K562 (cell line): ENCODE results near the gene LCLAT1. TPM values are rescaled to one million over a fixed set of nuclear protein-coding genes. Genes with fewer than 3 reads are reported as not detected.

Experiments
- ATAC-seq: fragments of 200-7000 bp; cut with Tn5 transposase; 3 replicates; pipeline ENCODE4 v1.9.1; 2020; ENCODE audit warnings: moderate library complexity
- BruUV-seq: library from RNA; stranded (reverse); fragments of 400-500 nt; replicated peaks from 2 replicates; lab custom pipeline; 2021; lab: Mats Ljungman, UMichigan
- CTCF ChIA-PET: fragments of 300-600 bp; formaldehyde crosslinking; extraction: SDS; loops from one replicate; lab custom pipeline; 2021; ENCODE audit warnings: low intra/inter-chr PET ratio; lab: Yijun Ruan, JAX
- POLR2A ChIA-PET: fragments of 300-600, 350-650 bp; sonication (Branson Sonifier 250); formaldehyde crosslinking; extraction: SDS; loops from one replicate; lab custom pipeline; 2021; ENCODE audit warnings: antibody characterized with exemption, inconsistent platforms; lab: Yijun Ruan, JAX
- DNase-seq, 4 experiments: peaks; one replicate each; pipeline versions ENCODE4 v3.0.0 to v3.0.0-alpha.2; 2011 to 2018; ENCODE audit warnings: low spot score in 3 of 4, mixed read lengths in 3 of 4; ENCODE audit errors: extremely low read depth in 1 of 4
- FAIRE-seq: peaks from 2 replicates; lab custom pipeline; 2011; peaks lifted over from hg19 to GRCh38; lab: Jason Lieb, UNC
- H2AFZ ChIP-seq: 2 replicates; pipeline ENCODE4 v1.6.0; 2011; ENCODE audit warnings: low read depth, low read length, control low read depth, inconsistent platforms
- H3K27ac ChIP-seq: fragments of 200-600 bp; 3 replicates; pipeline ENCODE4 v1.8.0; 2011; ENCODE audit warnings: low read depth, mild to moderate bottlenecking, control low read depth, inconsistent platforms, low read length, moderate library complexity, mixed read lengths; ENCODE audit errors: extremely low read depth
- H3K27me3 ChIP-seq, 2 experiments: fragments of 300-600 bp in 1 of 2; 2 replicates in 1 of 2; 3 replicates in 1 of 2; pipeline versions ENCODE4 v1.6.0 to v1.8.0; 2011; ENCODE audit warnings: inconsistent platforms in 2 of 2, low read length in 2 of 2, mild to moderate bottlenecking in 1 of 2, mixed read lengths in 1 of 2, moderate library complexity in 1 of 2; ENCODE audit not compliant: control insufficient read depth in 2 of 2, insufficient read depth in 2 of 2
- H3K36me3 ChIP-seq: fragments of 300-600 bp; 3 replicates; pipeline ENCODE4 v1.8.0; 2011; ENCODE audit warnings: mild to moderate bottlenecking, low read length, inconsistent platforms; ENCODE audit not compliant: control insufficient read depth, insufficient read depth
- H3K4me1 ChIP-seq, 2 experiments: fragments of 200-600 bp in 1 of 2; replicated peaks in 1 of 2; 2 replicates in 1 of 2; 3 replicates in 1 of 2; pipeline versions ENCODE4 v1.5.1 to v1.8.0; 2011; ENCODE audit warnings: inconsistent platforms in 2 of 2, low read length in 2 of 2, mild to moderate bottlenecking in 1 of 2, mixed read lengths in 1 of 2, moderate library complexity in 1 of 2; ENCODE audit not compliant: control insufficient read depth in 2 of 2, insufficient read depth in 2 of 2
- H3K4me2 ChIP-seq: 2 replicates; pipeline ENCODE4 v1.6.1; 2011; ENCODE audit warnings: low read length, control low read depth, inconsistent platforms, mixed read lengths; ENCODE audit not compliant: insufficient read depth
- H3K4me3 ChIP-seq: fragments of 200-600 bp; sonication (generic), shearing (Covaris generic); 2 replicates; pipeline ENCODE4 v1.5.1; 2016; ENCODE audit warnings: control low read depth, inconsistent platforms
- H3K79me2 ChIP-seq: fragments of 200-600 bp; 3 replicates; pipeline ENCODE4 v1.8.0; 2011; ENCODE audit warnings: low read length, inconsistent platforms; ENCODE audit not compliant: control insufficient read depth, insufficient read depth
- H3K9ac ChIP-seq, 2 experiments: 2 replicates each; pipeline versions ENCODE4 v1.6.0 to v1.6.1; 2011; ENCODE audit warnings: low read depth in 2 of 2, low read length in 2 of 2, control low read depth in 1 of 2, inconsistent platforms in 1 of 2, mild to moderate bottlenecking in 1 of 2, mixed read lengths in 1 of 2; ENCODE audit not compliant: insufficient read depth in 1 of 2
- H3K9me1 ChIP-seq: one replicate; pipeline ENCODE4 v1.6.0; 2011; ENCODE audit warnings: inconsistent platforms, mild to moderate bottlenecking, low read length, moderate library complexity; ENCODE audit not compliant: control insufficient read depth, insufficient read depth
- H3K9me3 ChIP-seq: replicated peaks from 2 replicates; pipeline ENCODE4 v1.5.1; 2011; ENCODE audit warnings: low read depth, low read length, inconsistent platforms; ENCODE audit not compliant: control insufficient read depth, insufficient read depth
- H4K20me1 ChIP-seq: replicated peaks from 2 replicates; pipeline ENCODE4 v1.6.1; 2011; ENCODE audit warnings: low read length, inconsistent platforms, mixed read lengths; ENCODE audit not compliant: control insufficient read depth, insufficient read depth
- MEIS2 ChIP-seq: fragments of 450-650 bp; IDR thresholded peaks from 2 replicates; pipeline ENCODE4 v1.6.1; 2014; ENCODE audit warnings: mild to moderate bottlenecking; ENCODE audit not compliant: partially characterized antibody
- SIRT6 ChIP-seq: IDR thresholded peaks from one replicate; pipeline ENCODE4 v1.6.1; 2012; ENCODE audit warnings: low read depth, mild to moderate bottlenecking, control low read depth, inconsistent platforms, low read length, moderate library complexity
- ZNF23 ChIP-seq: fragments of 250-450 bp; sonication (Bioruptor Pico); IDR thresholded peaks from 2 replicates; pipeline ENCODE4 v1.4.0; 2020; ENCODE audit warnings: mild to moderate bottlenecking
- ZNF384 ChIP-seq: IDR thresholded peaks from 2 replicates; pipeline ENCODE4 v1.6.1; 2012; ENCODE audit warnings: low read depth, low read length, improper control_type of control experiment
- WGBS: fragments of 100-300 bp; shearing (Covaris generic); methylation state at CpG from one replicate; pipeline ENCODE4 v1.1.6; 2016; ENCODE audit warnings: low coverage, mixed read lengths; ENCODE audit not compliant: insufficient coverage; ENCODE audit errors: missing lambda C conversion rate; 5-methylcytosine and 5-hydroxymethylcytosine counted together
- in situ Hi-C: fragments of 300-500 bp; cut with MboI; formaldehyde crosslinking; loops from 4 replicates; pipeline ENCODE4 v1.15.0; 2018; ENCODE audit warnings: inconsistent platforms, mixed read lengths
- intact Hi-C: fragments of 100-400 bp; cut with micrococcal nuclease; formaldehyde crosslinking; loops from 2 replicates; pipeline ENCODE4 v1.14.2; 2022
- polyA plus RNA-seq, 8 experiments: library from polyadenylated mRNA; depleted of rRNA in 4 of 8; stranded (reverse) in 5 of 8; unstranded in 3 of 8; fragments of >200 nt; fragmentation: Nextera tagmentation in 2 of 8; fragmentation: Illumina TruSeq in 1 of 8; extraction: Ambion mirVana in 2 of 8; extraction: Trizol in 1 of 8; gene quantifications; 2 replicates each; pipeline versions ENCODE4 v1.2.1 to v1.2.3, GENCODE V29; 2011 to 2014; ENCODE audit warnings: inconsistent platforms in 1 of 8, missing spikeins in 1 of 8
- total RNA-seq, 7 experiments: library from RNA; depleted of rRNA in 6 of 7; stranded (reverse); fragments of >200 nt in 6 of 7; fragmentation: Illumina TruSeq in 2 of 7; extraction: Trizol in 2 of 7; gene quantifications; 2 replicates each; pipeline versions ENCODE4 v1.2.1 to v1.2.3, GENCODE V29; 2011 to 2021; ENCODE audit warnings: low replicate concordance in 1 of 7
- TF ChIP-seq, protein P1 (sequence below): fragments of 250-450 bp; sonication (Bioruptor Pico); IDR thresholded peaks from 2 replicates; pipeline ENCODE4 v1.5.0; 2021

The LCLAT1 gene
- total and polyA plus RNA-seq, 9 of the 15 experiments (the other 6 are each of a cell fraction or from before 2014, with no cell fraction given), result 8.9 to 63.3 (median 25.4) TPM

- Histone ChIP-seq H3K9me3 (no peaks in the 10 kb centered on the region), H3K27ac (no peak overlapping the region), H3K4me3 (no peak overlapping the region), H3K4me1 (peaks cover 0 to 2% of the 10 kb centered on the region in 2 experiments; a peak in 1 of 5 replicates), H3K36me3 (no peaks in the 10 kb centered on the region), H2AFZ (no peak overlapping the region), H3K79me2 (no peaks in the 10 kb centered on the region), H3K9me1 (no peaks in the 10 kb centered on the region), H4K20me1 (no peaks in the 10 kb centered on the region), H3K9ac (no peak overlapping the region), H3K27me3 (peaks cover 44 to 51% of the 10 kb centered on the region in 2 experiments), H3K4me2 (no peak overlapping the region)
- no peak for DNase-seq
- 3% methylated on average over 5 of the region's 5 CpGs for WGBS
- ChIA-PET POLR2A (interaction anchor here (1.0 kb wide), 1 partner anchor 14 kb away, joined by 5 read pairs; no protein-coding TSS in a partner anchor), CTCF (no interaction called here)
- in situ Hi-C loops, result no loop called here
- intact Hi-C loops, result no loop called here
- TF ChIP-seq MEIS2 (no peak), ZNF23 (CRISPR knock-in tag) (no peak), SIRT6 (no peak), ZNF384 (no peak)
- TF ChIP-seq, protein P1, sequence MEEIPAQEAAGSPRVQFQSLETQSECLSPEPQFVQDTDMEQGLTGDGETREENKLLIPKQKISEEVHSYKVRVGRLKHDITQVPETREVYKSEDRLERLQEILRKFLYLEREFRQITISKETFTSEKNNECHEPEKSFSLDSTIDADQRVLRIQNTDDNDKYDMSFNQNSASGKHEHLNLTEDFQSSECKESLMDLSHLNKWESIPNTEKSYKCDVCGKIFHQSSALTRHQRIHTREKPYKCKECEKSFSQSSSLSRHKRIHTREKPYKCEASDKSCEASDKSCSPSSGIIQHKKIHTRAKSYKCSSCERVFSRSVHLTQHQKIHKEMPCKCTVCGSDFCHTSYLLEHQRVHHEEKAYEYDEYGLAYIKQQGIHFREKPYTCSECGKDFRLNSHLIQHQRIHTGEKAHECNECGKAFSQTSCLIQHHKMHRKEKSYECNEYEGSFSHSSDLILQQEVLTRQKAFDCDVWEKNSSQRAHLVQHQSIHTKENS (CRISPR knock-in tag), result no peak
- FAIRE-seq, result no peak
- ATAC-seq, result no peak
- no TSS peak for BruUV-seq
Observed at GRCh38 chr2:30402441-30403182, 44.4 kb upstream of the LCLAT1 start.
